GM19238 (cell line): ENCODE data around the gene MAN2A1.

ENCODE experiments used
- DNase-seq: peaks from one replicate; pipeline ENCODE4 v3.0.0; 2011; ENCODE audit warnings: low spot score; ENCODE audit not compliant: insufficient read length

Gene MAN2A1

GRCh38 chr5:109689740-109690241 is at the start of gene MAN2A1:
Gene MAN2A1 (plus strand): TSS chr5:109689927. CDS start chr5:109690418, 491 bp downstream.
- peak; percentile 49 for DNase-seq

GRCh38 chr5:109640976-109641375 is 48.8 kb upstream of the MAN2A1 start:
- DNase-seq, result no peak

DNA sequence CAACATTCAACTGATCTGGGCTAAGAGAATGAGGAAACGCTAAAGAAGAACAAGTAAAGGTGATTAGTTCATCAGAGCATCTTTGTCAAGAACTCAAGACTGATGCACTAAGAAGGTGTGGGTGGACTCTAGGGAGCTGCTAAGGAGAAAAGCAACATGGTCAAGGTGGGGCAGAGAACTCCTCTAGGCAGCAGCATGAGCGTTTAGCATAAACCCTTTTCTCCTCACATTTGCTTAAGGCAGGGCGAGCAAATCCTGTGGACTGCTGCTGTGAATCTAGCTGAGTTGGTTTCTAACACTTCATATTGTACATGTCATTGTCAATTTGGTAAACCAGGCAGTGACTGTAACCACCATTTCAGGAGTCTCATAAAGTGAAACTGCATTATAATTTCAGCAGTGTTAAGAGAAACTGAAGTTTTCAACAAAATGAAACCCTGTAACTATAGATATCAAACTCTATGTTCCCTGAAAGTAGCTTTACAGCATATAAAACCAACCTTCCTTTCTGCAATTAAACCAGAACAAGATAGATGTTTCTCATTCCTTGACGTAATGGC is 45.9 kb upstream of the MAN2A1 start:
- no peak for DNase-seq

DNA sequence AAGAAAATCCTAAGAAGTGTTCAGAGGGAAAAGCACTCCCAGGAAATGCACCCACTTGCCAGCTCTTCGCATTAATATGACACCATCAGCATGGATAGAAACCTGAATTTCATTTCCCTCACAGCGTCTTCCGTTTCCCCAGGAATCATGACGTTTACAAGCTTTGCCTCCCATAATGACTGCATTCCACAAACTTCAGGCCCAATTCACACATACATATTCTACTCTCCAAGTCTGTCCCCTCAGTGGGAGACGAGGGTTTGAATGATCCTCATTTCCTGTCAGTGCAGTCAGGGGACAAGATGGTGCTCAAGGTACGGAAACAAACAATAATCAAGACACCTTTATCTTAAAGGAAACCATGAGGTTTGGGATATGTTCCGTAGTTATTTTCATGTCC is 44.9 kb upstream of the MAN2A1 start:
- no peak for DNase-seq

GRCh38 chr5:109645707-109646192 is 44.0 kb upstream of the MAN2A1 start:
- no peak for DNase-seq

GRCh38 chr5:109649318-109649717 is 40.4 kb upstream of the MAN2A1 start:
- no peak for DNase-seq

GRCh38 chr5:109650493-109650892 is 39.2 kb upstream of the MAN2A1 start:
- no peak for DNase-seq

GRCh38 chr5:109652096-109652495 is 37.6 kb upstream of the MAN2A1 start:
- no peak for DNase-seq

DNA sequence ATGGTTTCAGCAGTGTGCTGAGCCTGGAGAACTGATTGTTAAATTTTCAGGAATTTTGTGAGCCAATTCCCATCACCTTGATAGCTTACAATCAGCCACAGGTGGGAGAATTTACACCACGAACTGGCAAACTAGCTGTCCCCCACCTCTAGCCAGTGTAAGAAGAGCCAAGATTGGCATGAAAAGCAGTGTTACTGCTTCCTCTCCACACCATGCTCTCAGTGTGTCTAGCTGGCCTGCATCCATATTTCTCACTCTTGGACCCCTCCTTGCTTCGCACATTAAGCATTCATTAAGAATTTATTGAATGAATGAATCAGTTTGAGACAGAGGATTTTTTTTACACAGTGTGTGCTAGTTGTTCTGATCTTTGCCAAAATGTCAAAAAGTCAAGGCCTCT is 36.7 kb upstream of the MAN2A1 start:
- DNase-seq, result no peak

DNA sequence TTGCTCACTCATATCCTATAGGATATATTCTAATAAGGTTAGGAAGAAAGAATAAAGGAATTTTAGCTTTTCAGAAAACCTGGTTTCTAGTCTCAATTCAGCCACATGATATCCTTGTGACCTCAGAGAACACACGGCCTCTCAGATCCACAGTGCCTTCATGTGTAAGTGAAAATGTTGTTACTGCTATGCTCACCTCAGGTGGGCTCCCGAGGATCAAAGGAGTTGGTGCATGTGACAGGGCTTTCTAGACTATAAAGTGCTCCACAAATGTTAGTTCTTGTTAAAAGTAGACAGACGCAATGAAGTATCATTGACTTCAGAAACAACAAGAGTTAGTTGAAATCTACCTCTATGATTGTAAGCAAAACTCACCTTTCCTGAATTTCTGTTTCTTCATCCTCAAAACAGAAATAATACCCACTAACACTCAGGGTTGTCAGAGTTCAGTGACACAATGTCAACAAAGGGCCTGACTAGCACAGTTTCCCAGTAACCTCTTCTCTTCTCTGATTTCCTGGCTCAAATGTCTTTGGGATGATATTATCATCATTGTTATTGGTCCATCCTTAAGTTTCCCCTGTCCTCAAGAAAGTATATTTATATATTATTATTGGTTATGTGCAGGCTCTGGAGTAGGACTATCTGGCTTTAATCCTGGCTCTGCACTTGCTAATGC is 36.0 kb upstream of the MAN2A1 start:
- no peak for DNase-seq

DNA sequence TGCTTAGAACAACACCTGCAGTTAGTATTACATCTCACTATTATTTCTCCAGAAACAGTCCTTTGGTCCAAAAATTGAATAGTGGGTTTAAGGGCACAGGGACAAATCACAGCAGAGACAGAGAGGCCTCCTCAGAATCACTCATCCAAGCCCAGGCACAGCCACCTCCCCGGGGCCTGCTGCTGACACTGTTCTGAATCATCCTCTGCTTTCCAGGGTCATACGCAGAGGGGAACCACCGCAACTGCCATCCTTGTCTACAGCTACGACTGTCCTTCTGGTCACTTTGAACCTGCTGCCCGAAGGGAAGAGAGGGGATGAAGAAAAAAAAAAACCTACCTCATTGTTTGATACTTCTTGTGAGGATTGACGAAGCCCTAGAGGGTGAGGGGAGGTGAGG is 35.3 kb upstream of the MAN2A1 start:
- no peak for DNase-seq

DNA sequence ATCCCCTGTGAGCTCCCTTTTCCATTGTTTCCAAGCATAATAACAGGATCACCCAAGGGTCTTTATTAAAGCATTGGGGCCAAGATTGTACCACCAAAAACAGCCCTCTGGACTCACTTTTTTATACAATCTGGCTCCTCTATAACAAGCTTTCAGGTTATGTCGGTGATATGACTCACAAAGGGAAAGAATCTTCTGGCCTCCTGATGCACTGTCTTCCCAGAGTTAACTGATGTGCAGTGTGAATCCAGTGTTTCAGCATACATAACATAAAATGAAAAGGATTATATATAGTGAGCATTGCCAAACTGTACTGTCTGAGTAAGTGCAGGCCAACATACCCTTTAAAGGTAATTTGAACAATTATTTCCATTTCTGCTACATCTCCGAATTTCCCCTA is 33.9 kb upstream of the MAN2A1 start:
- DNase-seq, result no peak

DNA sequence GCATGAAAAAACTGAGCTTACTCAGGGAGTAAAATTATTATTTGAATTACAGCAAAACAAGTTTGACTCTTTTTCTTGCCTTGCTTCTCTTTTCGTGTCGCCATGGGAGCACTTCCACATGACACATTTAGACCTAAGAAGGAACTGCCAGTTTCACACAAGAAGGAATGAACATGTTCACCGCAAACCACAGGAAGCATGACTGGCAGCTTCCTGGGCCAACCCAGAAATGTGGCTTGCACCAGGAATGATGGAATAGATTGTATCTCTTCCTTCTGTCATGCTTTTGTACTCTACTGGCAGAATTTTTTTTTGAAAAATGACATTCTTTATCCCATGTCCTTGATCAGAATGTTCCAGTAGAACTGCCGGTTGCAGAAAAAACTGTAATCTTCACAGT is 32.9 kb upstream of the MAN2A1 start:
- DNase-seq, result no peak

GRCh38 chr5:109659901-109660300 is 29.8 kb upstream of the MAN2A1 start:
- DNase-seq, result no peak

GRCh38 chr5:109660301-109660700 is 29.4 kb upstream of the MAN2A1 start:
- DNase-seq, result no peak

DNA sequence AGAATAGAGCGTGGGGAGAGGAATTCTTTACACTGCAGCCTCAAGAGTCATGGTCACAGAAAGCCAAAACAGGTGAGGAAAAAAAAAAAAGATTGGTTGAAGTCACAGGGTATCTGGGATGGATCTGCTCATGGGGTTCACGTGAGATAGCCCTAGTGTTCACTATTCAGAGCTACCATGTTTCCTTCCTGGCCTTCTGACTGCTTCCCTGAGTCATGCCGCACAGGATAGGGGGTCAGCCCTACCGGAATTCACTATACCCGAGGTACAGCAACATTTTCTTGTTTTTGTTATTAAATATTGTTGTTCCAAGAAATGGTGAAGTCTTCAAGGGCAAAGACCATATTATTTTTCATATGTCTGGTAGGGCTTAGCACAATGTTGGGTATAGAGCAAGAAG is 21.5 kb upstream of the MAN2A1 start:
- DNase-seq, result no peak

DNA sequence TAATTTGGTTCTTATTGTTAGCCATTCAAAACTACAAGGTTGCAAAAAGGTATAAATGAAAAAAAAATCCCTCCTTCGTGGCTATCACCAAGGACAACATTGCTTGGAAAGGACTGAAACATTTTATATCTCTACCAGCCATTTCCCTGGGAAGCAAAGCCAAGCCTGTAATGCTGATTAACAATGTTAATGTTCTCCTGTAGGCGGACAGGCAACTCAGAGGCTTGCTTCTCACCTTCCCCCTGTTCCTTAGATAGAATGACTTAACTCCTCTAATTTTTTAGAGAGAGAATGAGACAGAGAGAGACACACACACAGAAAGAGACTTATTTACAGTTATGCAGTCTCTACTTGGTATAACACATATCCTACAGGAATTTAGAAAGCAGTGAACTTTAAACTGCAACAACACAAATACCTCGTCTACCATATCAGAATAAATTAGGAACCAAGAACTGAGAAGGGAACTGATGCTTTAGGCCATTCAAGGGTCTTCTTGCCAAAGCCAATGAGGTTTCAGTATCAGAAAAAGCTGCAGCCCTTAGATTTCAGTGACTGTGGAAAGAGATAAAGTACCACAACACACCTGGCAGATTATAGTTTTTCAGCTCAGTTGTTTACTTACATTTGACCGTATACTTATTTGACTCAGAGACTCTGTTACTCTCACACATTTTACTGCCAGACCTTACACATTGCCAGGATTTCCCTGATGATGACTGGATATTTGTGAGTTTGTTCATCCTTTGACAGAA is 20.9 kb upstream of the MAN2A1 start:
- no peak for DNase-seq

- no peak for DNase-seq
Measured at GRCh38 chr5:109669991-109670706, 19.6 kb upstream of the MAN2A1 start.

DNA sequence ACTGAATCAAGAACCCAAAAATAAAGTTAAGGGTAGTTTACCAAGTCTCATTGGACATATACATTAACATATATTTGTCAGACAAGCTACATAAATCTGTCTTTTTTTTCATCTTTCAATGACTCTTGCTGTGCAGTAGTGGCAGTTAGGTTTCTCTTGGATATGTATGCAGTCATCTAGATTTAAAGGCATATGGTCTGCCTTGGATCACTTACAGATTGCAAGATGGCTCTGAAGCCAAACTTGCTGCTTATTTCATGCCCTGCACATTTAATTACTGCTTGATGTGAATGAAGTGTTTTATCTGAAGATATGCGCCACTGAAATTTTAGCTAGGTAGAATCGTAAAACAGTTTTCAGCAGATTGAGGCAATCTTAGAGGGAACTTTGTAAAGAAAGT is 18.6 kb upstream of the MAN2A1 start:
- DNase-seq, result no peak

- no peak for DNase-seq
Measured at GRCh38 chr5:109674596-109674995, 15.1 kb upstream of the MAN2A1 start.

GRCh38 chr5:109676920-109677319 is 12.8 kb upstream of the MAN2A1 start:
- no peak for DNase-seq

GRCh38 chr5:109678447-109678846 is 11.3 kb upstream of the MAN2A1 start:
- DNase-seq, result no peak
